Stimulated activated naive CD8-positive, alpha-beta T cell treated with anti-CD3 and anti-CD28 coated beads, Interleukin-15, amount 100 ng/mL, for 72 hours (primary cell): ENCODE results near the gene SERPINA12.

Experiments
- ATAC-seq: fragments of 150-1000 bp; cut with Tn5 transposase; 2 replicates; pipeline ENCODE4 v1.10.0; 2021; ENCODE audit warnings: mild to moderate bottlenecking, moderate library complexity
- DNase-seq, 2 donors: peaks; one replicate each; pipeline ENCODE4 v3.0.0; 2021 to 2022
- H3K27ac Mint-ChIP-seq, 2 donors: one replicate each; pipeline ENCODE4 v1.8.0; 2022; ENCODE audit warnings: mild to moderate bottlenecking in 2 of 2, mixed read lengths in 2 of 2, moderate library complexity in 2 of 2
- H3K27me3 Mint-ChIP-seq: one replicate; pipeline ENCODE4 v1.8.0; 2022; ENCODE audit warnings: mixed read lengths
- H3K4me1 Mint-ChIP-seq: one replicate; pipeline ENCODE4 v1.8.0; 2022; ENCODE audit warnings: mild to moderate bottlenecking, mixed read lengths
- H3K4me3 Mint-ChIP-seq, 2 donors: one replicate each; pipeline ENCODE4 v1.8.0; 2022; ENCODE audit warnings: mild to moderate bottlenecking in 2 of 2, mixed read lengths in 2 of 2, moderate library complexity in 1 of 2
- H3K9me3 Mint-ChIP-seq, 2 donors: one replicate each; pipeline ENCODE4 v1.8.0; 2022; ENCODE audit warnings: mixed read lengths in 2 of 2

Gene SERPINA12

DNA sequence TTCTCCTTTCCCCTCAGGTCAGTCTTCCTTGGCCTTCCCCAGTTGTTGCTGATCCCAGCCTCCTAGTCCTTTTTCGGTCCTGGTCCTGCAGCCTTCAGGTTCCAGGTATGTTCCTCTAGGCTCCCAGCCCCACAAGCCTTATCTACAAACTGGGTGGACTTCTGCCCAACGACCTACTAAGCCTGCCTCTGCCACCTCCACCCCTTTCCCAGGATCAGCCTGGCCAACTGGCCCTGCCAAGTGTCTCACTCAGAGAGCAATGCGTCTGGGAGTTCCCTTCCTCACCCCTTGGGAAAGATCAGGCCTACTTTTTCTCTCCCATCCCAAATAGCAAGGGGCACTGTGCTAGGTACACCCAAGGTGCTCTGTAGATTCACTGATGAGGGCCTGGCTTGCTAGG lies at the start of gene SERPINA12:
Gene SERPINA12, minus strand, starts transcription at position 114 of the 400 bp plus-strand sequence. CDS start 11,072 bp downstream, outside the sequence.
- H3K27me3 Mint-ChIP-seq: peaks cover 13% of the 10 kb centered on the region
- no peak within 1 kb of the TSS for H3K27ac Mint-ChIP-seq
- no peaks in the 10 kb centered on the region for H3K9me3 Mint-ChIP-seq
- no peaks in the 10 kb centered on the region for H3K4me1 Mint-ChIP-seq
- H3K4me3 Mint-ChIP-seq: no peak within 1 kb of the TSS
- ATAC-seq (no peak), DNase-seq (no peak)

DNA sequence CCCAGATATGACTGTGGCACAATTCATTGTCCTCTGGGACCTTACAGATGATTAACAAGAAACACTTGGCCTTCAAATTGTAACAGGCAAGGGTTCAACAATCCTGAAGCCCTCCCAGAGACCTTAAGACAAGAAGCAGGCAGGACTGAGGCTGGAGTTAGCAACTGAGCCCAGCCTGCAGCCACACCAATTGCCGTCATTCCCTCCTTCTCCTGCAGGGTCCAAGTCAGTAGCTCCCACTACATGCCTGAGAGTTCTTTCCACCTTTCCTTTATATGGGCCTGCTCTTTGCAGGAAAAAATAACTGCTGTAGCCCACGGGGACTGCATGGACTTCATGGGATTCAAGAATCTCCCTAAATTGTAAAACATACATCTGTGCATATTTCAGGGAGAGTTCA lies 49.6 kb upstream of the SERPINA12 start:
- Mint-ChIP-seq H3K27ac (no peak overlapping the region), H3K4me1 (no peaks in the 10 kb centered on the region), H3K4me3 (no peak overlapping the region), H3K27me3 (peaks cover 22% of the 10 kb centered on the region), H3K9me3 (peaks cover 16 to 42% of the 10 kb centered on the region in 2 donors)
- no peak for DNase-seq
- ATAC-seq: no peak

- DNase-seq (no peak), ATAC-seq (no peak)
- Mint-ChIP-seq H3K27me3 (peaks cover 22% of the 10 kb centered on the region), H3K4me1 (no peaks in the 10 kb centered on the region), H3K9me3 (peaks cover 20 to 42% of the 10 kb centered on the region in 2 donors), H3K27ac (no peak overlapping the region), H3K4me3 (no peak overlapping the region)
These were observed 48.1 kb upstream of the SERPINA12 start for GRCh38 chr14:94557327-94557726.

DNA sequence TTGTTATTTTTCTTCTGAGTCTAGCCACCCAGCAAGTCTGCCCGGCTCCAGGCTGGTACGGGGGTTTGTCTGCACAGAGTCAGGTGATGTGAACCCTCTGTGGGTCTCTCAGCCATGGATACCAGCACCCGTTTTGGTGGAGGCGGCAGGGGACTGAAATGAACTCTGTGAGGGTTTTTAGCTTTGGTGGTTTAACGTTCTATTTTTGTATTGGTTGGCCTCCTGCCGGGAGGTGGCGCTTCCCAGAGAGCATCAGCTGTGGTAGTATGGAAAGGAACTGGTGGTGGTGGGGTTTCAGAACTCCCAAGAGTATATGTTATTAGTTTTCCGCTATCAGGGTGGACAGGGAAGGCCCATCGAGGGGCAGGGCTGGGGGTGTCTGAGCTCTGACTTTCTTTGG lies 46.7 kb upstream of the SERPINA12 start:
- Mint-ChIP-seq H3K9me3 (peaks cover 20 to 42% of the 10 kb centered on the region in 2 donors), H3K27ac (no peak overlapping the region), H3K4me1 (no peaks in the 10 kb centered on the region), H3K27me3 (peaks cover 17% of the 10 kb centered on the region), H3K4me3 (no peak overlapping the region)
- DNase-seq (no peak), ATAC-seq (no peak)

GRCh38 chr14:94550041-94550440 lies 40.8 kb upstream of the SERPINA12 start:
- ATAC-seq (no peak), DNase-seq (no peak)
- Mint-ChIP-seq H3K27me3 (peaks cover 30% of the 10 kb centered on the region), H3K4me1 (no peaks in the 10 kb centered on the region), H3K27ac (no peak overlapping the region), H3K9me3 (peaks cover 10 to 11% of the 10 kb centered on the region in 2 donors), H3K4me3 (no peak overlapping the region)

DNA sequence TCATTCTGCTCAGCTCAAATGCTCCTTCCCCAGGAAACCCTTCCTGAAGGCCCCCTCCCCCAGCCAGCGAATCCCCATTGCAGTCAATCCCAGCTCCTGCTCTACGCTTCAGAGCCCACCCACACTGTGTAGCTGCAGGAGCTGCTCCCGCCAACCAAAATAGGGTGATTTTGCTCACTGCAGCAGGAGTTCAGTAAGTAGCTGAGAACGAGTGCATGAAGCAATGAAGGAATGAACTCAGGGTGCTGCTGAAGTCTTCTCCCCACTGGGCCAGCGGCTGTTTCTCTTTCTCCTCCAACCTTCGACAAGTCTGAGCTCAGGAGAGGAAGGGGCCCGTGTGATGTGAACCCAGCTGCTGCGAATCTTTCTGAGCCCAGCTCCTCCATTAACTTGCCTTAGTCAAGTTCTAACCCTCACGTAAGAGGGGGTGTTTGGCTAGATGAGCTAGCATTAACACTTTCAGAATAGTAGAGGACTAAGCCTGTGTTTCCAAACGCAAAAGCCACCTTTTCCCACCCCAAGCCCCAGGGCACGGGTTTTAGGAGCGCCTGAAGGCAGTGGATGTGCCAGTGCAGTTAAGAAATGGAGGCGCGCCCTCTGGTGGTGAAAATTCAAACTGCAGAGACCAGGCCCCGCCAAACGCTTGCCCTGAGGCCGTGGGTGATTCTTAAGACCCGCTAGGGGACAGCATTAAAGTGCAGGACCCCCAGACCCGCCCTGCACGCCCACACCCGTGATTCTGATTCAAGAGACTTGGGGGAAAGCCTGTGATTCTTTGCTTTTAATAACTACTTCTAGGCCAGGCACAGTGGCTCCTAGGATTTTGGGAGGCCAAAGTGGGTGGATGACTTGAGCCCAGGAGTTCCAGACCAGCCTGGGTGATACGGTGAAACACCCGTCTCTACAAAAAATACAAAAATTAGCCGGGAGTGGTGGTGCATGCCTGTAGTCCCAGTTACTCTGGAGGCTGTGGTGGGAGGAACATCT lies 40.0 kb upstream of the SERPINA12 start:
- DNase-seq (peak; percentile 49 to 59), ATAC-seq (peak; percentile 70)
- peaks cover 2 to 6% of the 10 kb centered on the region in 2 donors for H3K9me3 Mint-ChIP-seq
- no peak overlapping the region for H3K4me3 Mint-ChIP-seq
- no peaks in the 10 kb centered on the region for H3K4me1 Mint-ChIP-seq
- peaks cover 30% of the 10 kb centered on the region for H3K27me3 Mint-ChIP-seq
- H3K27ac Mint-ChIP-seq: no peak overlapping the region

GRCh38 chr14:94548131-94548998 lies 39.1 kb upstream of the SERPINA12 start:
- Mint-ChIP-seq H3K27me3 (peaks cover 30% of the 10 kb centered on the region), H3K4me3 (no peak overlapping the region), H3K9me3 (no peaks in the 10 kb centered on the region), H3K4me1 (no peaks in the 10 kb centered on the region), H3K27ac (no peak overlapping the region)
- DNase-seq: no peak
- no peak for ATAC-seq

DNA sequence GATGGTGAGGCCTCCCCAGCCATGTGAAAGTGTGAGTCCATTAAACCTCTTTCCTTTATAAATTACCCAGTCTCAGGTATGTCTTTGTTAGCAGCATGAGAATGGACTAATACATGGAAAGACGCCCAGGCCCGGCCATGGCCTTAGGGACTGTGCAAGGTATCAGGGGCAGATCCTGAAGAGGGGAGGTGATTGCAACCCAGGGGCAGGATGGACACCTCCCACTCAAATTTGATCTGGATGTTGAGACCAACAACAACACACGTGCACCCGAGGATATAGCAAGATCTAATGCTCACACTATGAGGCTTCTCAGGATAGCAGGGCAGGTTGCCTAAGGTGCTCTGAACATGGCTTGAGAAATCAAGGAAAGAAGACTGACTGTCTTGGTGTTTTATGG lies 38.5 kb upstream of the SERPINA12 start:
- Mint-ChIP-seq H3K9me3 (no peaks in the 10 kb centered on the region), H3K27me3 (peaks cover 30% of the 10 kb centered on the region), H3K4me3 (no peak overlapping the region), H3K4me1 (no peaks in the 10 kb centered on the region), H3K27ac (no peak overlapping the region)
- no peak for ATAC-seq
- no peak for DNase-seq

DNA sequence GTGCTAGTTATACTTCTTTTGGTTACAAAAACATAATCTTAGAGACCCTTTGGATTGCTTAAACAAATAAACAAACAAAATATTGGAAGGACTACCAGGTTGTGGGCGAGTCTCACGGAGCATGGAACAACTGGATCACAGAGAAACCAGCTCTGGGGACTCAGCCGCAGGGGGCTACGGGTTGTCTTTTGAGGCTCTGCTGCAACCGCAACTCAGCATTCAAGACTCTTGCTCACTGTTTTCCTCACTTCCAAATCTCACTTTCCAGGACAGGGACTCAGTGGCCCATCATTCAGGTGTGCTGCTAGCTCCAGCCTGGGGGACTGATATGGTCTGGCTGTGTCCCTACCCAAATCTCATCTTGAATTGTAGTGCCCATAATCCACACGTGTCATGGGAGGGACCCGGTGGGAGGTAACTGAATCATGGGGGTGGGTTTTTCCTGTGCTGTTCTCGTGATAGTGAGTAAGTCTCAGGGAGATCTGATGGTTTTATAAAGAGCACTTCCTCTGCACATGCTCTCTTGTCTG lies 37.9 kb upstream of the SERPINA12 start:
- no peak for ATAC-seq
- H3K27me3 Mint-ChIP-seq: peaks cover 35% of the 10 kb centered on the region

GRCh38 chr14:94545131-94545841 lies 36.0 kb upstream of the SERPINA12 start:
- DNase-seq (no peak), ATAC-seq (no peak)
- H3K27me3 Mint-ChIP-seq: peaks cover 37% of the 10 kb centered on the region
- no peak overlapping the region for H3K4me3 Mint-ChIP-seq
- H3K4me1 Mint-ChIP-seq: no peaks in the 10 kb centered on the region
- peak overlapping the region in 1 of 2 donors; percentile 3 for H3K27ac Mint-ChIP-seq
- no peaks in the 10 kb centered on the region for H3K9me3 Mint-ChIP-seq

More for the DNA sequence above, 37.9 kb upstream of the SERPINA12 start:
- H3K4me1 Mint-ChIP-seq: no peaks in the 10 kb centered on the region
- DNase-seq: no peak
- no peaks in the 10 kb centered on the region for H3K9me3 Mint-ChIP-seq
- H3K4me3 Mint-ChIP-seq: no peak overlapping the region
- H3K27ac Mint-ChIP-seq: no peak overlapping the region

- DNase-seq: no peak
- Mint-ChIP-seq H3K9me3 (no peaks in the 10 kb centered on the region), H3K27me3 (peaks cover 37% of the 10 kb centered on the region), H3K27ac (no peak overlapping the region), H3K4me1 (no peaks in the 10 kb centered on the region), H3K4me3 (no peak overlapping the region)
- ATAC-seq: no peak
These were observed 35.5 kb upstream of the SERPINA12 start for GRCh38 chr14:94544726-94545125.

DNA sequence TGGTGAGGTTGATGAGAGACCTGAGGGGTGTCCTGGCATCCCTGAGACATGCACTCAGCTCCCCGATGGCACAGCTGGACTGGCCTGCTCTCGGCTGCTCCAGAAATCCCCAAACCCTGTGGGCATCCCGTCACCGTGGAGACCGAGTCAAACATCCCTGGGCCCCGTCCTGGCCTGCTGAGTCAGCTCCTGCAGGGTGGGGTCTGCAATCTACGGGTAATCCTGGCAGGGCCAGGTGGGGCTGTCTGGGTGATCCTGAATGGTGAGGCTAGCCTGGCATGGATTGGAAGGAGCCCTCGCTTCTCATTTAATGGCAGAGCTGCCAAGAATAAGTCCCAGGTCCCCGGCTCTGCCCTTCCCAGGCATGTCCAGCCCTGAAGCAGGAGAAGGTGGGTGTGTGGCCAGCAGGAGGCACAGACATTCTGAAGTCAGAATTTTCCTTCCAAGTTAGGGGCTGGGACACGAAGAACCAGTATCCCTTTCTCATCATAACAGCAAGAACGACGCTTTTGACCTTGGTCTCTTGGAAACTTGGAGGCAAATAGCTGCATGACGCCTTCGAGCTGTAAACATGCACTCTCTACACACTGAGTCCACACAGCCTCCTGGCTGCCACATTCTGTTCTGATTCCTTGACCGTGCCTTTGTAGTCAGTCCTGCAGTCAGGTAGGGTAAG lies 34.3 kb upstream of the SERPINA12 start:
- Mint-ChIP-seq H3K4me1 (no peaks in the 10 kb centered on the region), H3K27me3 (peaks cover 35% of the 10 kb centered on the region)
- no peak for ATAC-seq

DNA sequence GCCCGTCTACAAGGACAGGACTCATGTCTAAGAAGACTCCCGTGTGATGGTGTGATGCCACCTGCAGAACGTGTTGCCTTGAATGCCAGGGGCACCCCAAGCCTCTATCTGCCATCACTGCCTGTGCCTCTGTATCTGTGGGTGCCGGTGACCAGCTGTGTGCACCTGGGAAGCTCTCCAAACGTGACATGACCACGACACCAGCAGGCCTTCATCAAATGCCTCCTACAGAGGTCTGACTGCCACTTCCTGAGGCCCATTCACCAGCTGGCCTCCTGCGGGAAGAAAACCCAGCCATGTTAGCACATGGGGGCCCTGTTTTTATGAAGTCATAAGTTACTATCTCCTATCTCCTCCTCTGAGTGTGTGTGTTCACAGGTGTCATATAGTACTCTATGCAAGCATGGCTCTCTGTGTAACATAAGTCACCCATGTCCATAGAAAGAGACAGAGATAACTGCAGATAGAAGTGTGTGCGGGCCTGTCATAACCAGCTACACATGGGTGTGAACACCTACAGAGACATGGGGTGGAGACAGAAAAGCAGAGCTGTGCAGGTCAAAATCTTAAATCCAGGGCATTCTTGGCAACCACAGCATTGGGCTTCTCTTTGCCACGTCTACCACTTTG lies 33.7 kb upstream of the SERPINA12 start:
- no peaks in the 10 kb centered on the region for H3K4me1 Mint-ChIP-seq
- no peak for ATAC-seq
- H3K4me3 Mint-ChIP-seq: no peak overlapping the region
- H3K9me3 Mint-ChIP-seq: peaks cover 0 to 3% of the 10 kb centered on the region in 2 donors
- H3K27me3 Mint-ChIP-seq: peaks cover 35% of the 10 kb centered on the region
- H3K27ac Mint-ChIP-seq: no peak overlapping the region
- no peak for DNase-seq

More for the DNA sequence above, 34.3 kb upstream of the SERPINA12 start:
- H3K27ac Mint-ChIP-seq: no peak overlapping the region
- H3K4me3 Mint-ChIP-seq: no peak overlapping the region
- no peaks in the 10 kb centered on the region for H3K9me3 Mint-ChIP-seq
- DNase-seq: no peak

DNA sequence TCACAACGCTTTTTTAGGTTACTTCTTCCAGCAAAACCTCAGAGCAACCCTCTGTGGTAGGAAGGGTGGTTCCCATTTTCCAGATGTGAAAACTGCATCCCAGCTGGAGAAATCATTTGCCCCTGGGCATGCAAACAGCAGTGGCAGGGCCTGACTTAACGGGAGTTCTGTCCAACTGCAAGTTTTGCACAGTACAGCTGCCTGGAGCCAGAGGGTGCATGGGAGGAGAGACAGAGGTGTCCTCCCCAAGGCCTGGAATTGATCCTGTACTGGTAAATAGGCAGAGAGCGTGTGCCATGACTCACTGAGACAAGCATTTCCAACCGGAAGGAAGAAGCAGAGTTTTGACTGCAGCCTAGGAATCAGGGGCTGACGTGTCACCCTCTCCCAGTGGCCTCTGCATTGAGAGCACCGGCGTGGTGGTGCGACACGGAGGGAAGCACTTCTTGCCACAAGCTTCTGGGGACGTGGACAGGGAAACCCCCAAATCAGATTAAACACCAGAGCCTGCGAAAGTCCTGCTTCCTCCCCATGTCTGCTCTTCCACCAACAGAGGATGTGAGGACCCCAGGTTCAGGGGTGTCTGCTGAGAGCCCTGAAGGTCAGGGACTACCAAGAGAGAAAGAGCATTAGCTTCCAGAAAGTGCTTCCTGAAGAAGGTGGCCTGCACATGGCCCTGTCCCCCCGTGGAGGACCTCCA lies 33.0 kb upstream of the SERPINA12 start:
- no peaks in the 10 kb centered on the region for H3K4me1 Mint-ChIP-seq
- ATAC-seq (no peak), DNase-seq (no peak)
- no peak overlapping the region for H3K4me3 Mint-ChIP-seq
- peaks cover 0 to 4% of the 10 kb centered on the region in 2 donors for H3K9me3 Mint-ChIP-seq
- no peak overlapping the region for H3K27ac Mint-ChIP-seq
- H3K27me3 Mint-ChIP-seq: peaks cover 37% of the 10 kb centered on the region
